ENCODE data around the gene TOM1L2.

GRCh38 chr17:17844500-17844899, 127.7 kb downstream of the TOM1L2 start:
- TF ChIP-seq CTCF (IDR thresholded peaks at IDR 0.05; ENCODE audit: insufficient read depth, low read length) (no peak), POLR2AphosphoS5 (IDR thresholded peaks at IDR 0.05; ENCODE audit: low read depth) (no peak), SPI1 (IDR thresholded peaks at IDR 0.05; ENCODE audit: borderline replicate concordance, low read depth) (no peak), GABPA (IDR thresholded peaks at IDR 0.05; ENCODE audit: low read depth) (no peak)
- TF ChIP-seq, protein P1, sequence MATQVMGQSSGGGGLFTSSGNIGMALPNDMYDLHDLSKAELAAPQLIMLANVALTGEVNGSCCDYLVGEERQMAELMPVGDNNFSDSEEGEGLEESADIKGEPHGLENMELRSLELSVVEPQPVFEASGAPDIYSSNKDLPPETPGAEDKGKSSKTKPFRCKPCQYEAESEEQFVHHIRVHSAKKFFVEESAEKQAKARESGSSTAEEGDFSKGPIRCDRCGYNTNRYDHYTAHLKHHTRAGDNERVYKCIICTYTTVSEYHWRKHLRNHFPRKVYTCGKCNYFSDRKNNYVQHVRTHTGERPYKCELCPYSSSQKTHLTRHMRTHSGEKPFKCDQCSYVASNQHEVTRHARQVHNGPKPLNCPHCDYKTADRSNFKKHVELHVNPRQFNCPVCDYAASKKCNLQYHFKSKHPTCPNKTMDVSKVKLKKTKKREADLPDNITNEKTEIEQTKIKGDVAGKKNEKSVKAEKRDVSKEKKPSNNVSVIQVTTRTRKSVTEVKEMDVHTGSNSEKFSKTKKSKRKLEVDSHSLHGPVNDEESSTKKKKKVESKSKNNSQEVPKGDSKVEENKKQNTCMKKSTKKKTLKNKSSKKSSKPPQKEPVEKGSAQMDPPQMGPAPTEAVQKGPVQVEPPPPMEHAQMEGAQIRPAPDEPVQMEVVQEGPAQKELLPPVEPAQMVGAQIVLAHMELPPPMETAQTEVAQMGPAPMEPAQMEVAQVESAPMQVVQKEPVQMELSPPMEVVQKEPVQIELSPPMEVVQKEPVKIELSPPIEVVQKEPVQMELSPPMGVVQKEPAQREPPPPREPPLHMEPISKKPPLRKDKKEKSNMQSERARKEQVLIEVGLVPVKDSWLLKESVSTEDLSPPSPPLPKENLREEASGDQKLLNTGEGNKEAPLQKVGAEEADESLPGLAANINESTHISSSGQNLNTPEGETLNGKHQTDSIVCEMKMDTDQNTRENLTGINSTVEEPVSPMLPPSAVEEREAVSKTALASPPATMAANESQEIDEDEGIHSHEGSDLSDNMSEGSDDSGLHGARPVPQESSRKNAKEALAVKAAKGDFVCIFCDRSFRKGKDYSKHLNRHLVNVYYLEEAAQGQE (IDR thresholded peaks at IDR 0.05; ENCODE audit: insufficient replicate concordance, low read depth) = no peak
